GM23338 (cell line): ENCODE results near the gene LENEP. TPM values are rescaled to one million over a fixed set of nuclear protein-coding genes. Genes with fewer than 3 reads are reported as not detected.

Experiments used
- ATAC-seq: fragments of 200-7000 bp; cut with Tn5 transposase; 3 replicates; pipeline ENCODE4 v1.9.1; 2020
- DNase-seq: peaks from one replicate; pipeline ENCODE4 v3.0.0-alpha.2; 2015; ENCODE audit warnings: low spot score
- H2AFZ ChIP-seq: fragments of 200-600 bp; sonication (generic); 2 replicates; pipeline ENCODE4 v1.8.0; 2016; ENCODE audit warnings: antibody characterized with exemption, mild to moderate bottlenecking, moderate library complexity
- H3F3A ChIP-seq: fragments of 200-600 bp; sonication (generic); replicated peaks from 2 replicates; pipeline ENCODE4 v1.8.0; 2017; ENCODE audit warnings: antibody characterized with exemption, mixed run types, low read depth
- H3K27ac ChIP-seq: fragments of 200-600 bp; sonication (generic); 2 replicates; pipeline ENCODE4 v1.6.1; 2016; ENCODE audit warnings: low read depth
- H3K27me3 ChIP-seq: fragments of 200-600 bp; sonication (generic); 2 replicates; pipeline ENCODE4 v1.8.0; 2016; ENCODE audit warnings: mild to moderate bottlenecking, mixed run types, moderate library complexity; ENCODE audit not compliant: insufficient read depth
- H3K36me3 ChIP-seq: fragments of 200-600 bp; sonication (generic); 2 replicates; pipeline ENCODE4 v1.8.0; 2016; ENCODE audit warnings: mild to moderate bottlenecking; ENCODE audit not compliant: insufficient read depth
- H3K4me1 ChIP-seq: fragments of 200-600 bp; sonication (generic); 2 replicates; pipeline ENCODE4 v1.8.0; 2016; ENCODE audit warnings: mild to moderate bottlenecking, moderate library complexity; ENCODE audit not compliant: insufficient read depth
- H3K4me2 ChIP-seq: fragments of 200-600 bp; sonication (generic); 2 replicates; pipeline ENCODE4 v1.7.1; 2017; ENCODE audit warnings: mixed run types
- H3K4me3 ChIP-seq: fragments of 200-600 bp; sonication (generic); 2 replicates; pipeline ENCODE4 v1.6.1; 2016; ENCODE audit warnings: mixed run types
- H3K79me2 ChIP-seq: fragments of 200-600 bp; sonication (generic); replicated peaks from 2 replicates; pipeline ENCODE4 v1.8.0; 2017; ENCODE audit warnings: mild to moderate bottlenecking; ENCODE audit not compliant: insufficient read depth
- H3K9me2 ChIP-seq: fragments of 200-600 bp; sonication (generic); 2 replicates; pipeline ENCODE4 v1.8.0; 2017; ENCODE audit not compliant: insufficient read depth
- H4K20me1 ChIP-seq: fragments of 200-600 bp; sonication (generic); replicated peaks from 2 replicates; pipeline ENCODE4 v1.8.0; 2017; ENCODE audit warnings: mild to moderate bottlenecking; ENCODE audit not compliant: insufficient read depth
- H3K27ac Mint-ChIP-seq: 2 replicates; pipeline ENCODE4 v1.8.0; 2020; ENCODE audit warnings: inconsistent platforms, mild to moderate bottlenecking, moderate library complexity, mixed read lengths
- H3K27me3 Mint-ChIP-seq: 3 replicates; pipeline ENCODE4 v1.8.0; 2022; ENCODE audit warnings: low read depth, mild to moderate bottlenecking, moderate library complexity, mixed read lengths, inconsistent platforms; ENCODE audit not compliant: insufficient read depth, poor library complexity
- H3K36me3 Mint-ChIP-seq: 3 replicates; pipeline ENCODE4 v1.8.0; 2021; ENCODE audit warnings: low read depth, mild to moderate bottlenecking, inconsistent platforms, moderate library complexity, mixed read lengths
- H3K4me1 Mint-ChIP-seq: 3 replicates; pipeline ENCODE4 v1.8.0; 2020; ENCODE audit warnings: mild to moderate bottlenecking, inconsistent platforms, mixed read lengths
- H3K4me3 Mint-ChIP-seq: 3 replicates; pipeline ENCODE4 v1.8.0; 2021; ENCODE audit warnings: moderate library complexity, mild to moderate bottlenecking, inconsistent platforms, mixed read lengths
- H3K9me3 Mint-ChIP-seq: 3 replicates; pipeline ENCODE4 v1.8.0; 2020; ENCODE audit warnings: moderate library complexity, mild to moderate bottlenecking, inconsistent platforms, mixed read lengths
- EZH2phosphoT487 ChIP-seq: fragments of 200-600 bp; sonication (generic); IDR thresholded peaks from one replicate; pipeline ENCODE4 v1.8.1; 2018; ENCODE audit warnings: antibody characterized with exemption; ENCODE audit not compliant: unreplicated experiment
- NANOG ChIP-seq: IDR thresholded peaks from 2 replicates; pipeline ENCODE4 v1.6.1; 2016; ENCODE audit warnings: antibody characterized with exemption, borderline replicate concordance
- POLR2AphosphoS5 ChIP-seq: IDR thresholded peaks from 2 replicates; pipeline ENCODE4 v1.6.1; 2016; ENCODE audit warnings: antibody characterized with exemption, low read depth
- ZNF114 ChIP-seq: fragments of 250-450 bp; sonication (Bioruptor Pico); IDR thresholded peaks from 2 replicates; pipeline ENCODE4 v1.5.0; 2020; ENCODE audit warnings: mild to moderate bottlenecking, moderate library complexity
- ZNF331 ChIP-seq: fragments of 250-450 bp; sonication (Bioruptor Pico); IDR thresholded peaks from 2 replicates; pipeline ENCODE4 v1.5.0; 2020; ENCODE audit warnings: low read depth, mild to moderate bottlenecking, moderate library complexity
- ZNF462 ChIP-seq: fragments of 250-450 bp; sonication (Bioruptor Pico); IDR thresholded peaks from 2 replicates; pipeline ENCODE4 v1.5.0; 2020; ENCODE audit warnings: mild to moderate bottlenecking, moderate library complexity
- polyA plus RNA-seq: library from polyadenylated mRNA; unstranded; fragments of >200 nt; fragmentation: Nextera tagmentation; extraction: Ambion mirVana; gene quantifications from 2 replicates; pipeline ENCODE4 v1.2.1, GENCODE V29; 2016
- total RNA-seq: library from RNA; depleted of rRNA; stranded (reverse); fragments of >200 nt; shearing (Covaris generic); gene quantifications from 2 replicates; pipeline ENCODE4 v1.2.3, GENCODE V29; 2014
- TF ChIP-seq, protein P1 (sequence below): IDR thresholded peaks from 2 replicates; pipeline ENCODE4 v1.6.1; 2016; ENCODE audit warnings: antibody characterized with exemption
- TF ChIP-seq, protein P2 (sequence below): IDR thresholded peaks from one replicate; pipeline ENCODE4 v1.6.1; 2018; ENCODE audit warnings: antibody characterized with exemption; ENCODE audit not compliant: unreplicated experiment

LENEP gene
- total and polyA plus RNA-seq, 2 experiments from 2014 or later, result 1.6 TPM; not detected in 1

- no peaks in the 10 kb centered on the region for H3K9me3 Mint-ChIP-seq
- Histone ChIP-seq H4K20me1 (peaks cover 19% of the 10 kb centered on the region), H3F3A (peaks cover 24% of the 10 kb centered on the region), H3K27ac (no peak overlapping the region), H3K4me2 (peak overlapping the region; percentile 82), H3K9me2 (no peaks in the 10 kb centered on the region), H3K36me3 (no peaks in the 10 kb centered on the region), H3K79me2 (peaks cover 13% of the 10 kb centered on the region), H3K27me3 (no peaks in the 10 kb centered on the region), H2AFZ (no peak overlapping the region), H3K4me3 (peak overlapping the region; percentile 50), H3K4me1 (peaks cover 38% of the 10 kb centered on the region)
- peaks cover 63% of the 10 kb centered on the region for H3K4me1 Mint-ChIP-seq
- 0 out of 2 replicates have a peak, but pooled peaks have one; percentile 0 for TF ChIP-seq POLR2AphosphoS5
- TF ChIP-seq, protein P1, sequence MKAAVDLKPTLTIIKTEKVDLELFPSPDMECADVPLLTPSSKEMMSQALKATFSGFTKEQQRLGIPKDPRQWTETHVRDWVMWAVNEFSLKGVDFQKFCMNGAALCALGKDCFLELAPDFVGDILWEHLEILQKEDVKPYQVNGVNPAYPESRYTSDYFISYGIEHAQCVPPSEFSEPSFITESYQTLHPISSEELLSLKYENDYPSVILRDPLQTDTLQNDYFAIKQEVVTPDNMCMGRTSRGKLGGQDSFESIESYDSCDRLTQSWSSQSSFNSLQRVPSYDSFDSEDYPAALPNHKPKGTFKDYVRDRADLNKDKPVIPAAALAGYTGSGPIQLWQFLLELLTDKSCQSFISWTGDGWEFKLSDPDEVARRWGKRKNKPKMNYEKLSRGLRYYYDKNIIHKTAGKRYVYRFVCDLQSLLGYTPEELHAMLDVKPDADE, result no peak
- no peak for TF ChIP-seq NANOG
- TF ChIP-seq ZNF331 (CRISPR knock-in tag), result no peak
- peak overlapping the region; percentile 98 for H3K27ac Mint-ChIP-seq
- peak; percentile 24 for ATAC-seq
- H3K36me3 Mint-ChIP-seq, result peaks cover 24% of the 10 kb centered on the region
- H3K27me3 Mint-ChIP-seq, result peaks cover 38% of the 10 kb centered on the region
- peak overlapping the region; percentile 90 for H3K4me3 Mint-ChIP-seq
- DNase-seq, result no peak
Observed at GRCh38 chr1:154956544-154956941, 36.8 kb upstream of the LENEP start.

DNA sequence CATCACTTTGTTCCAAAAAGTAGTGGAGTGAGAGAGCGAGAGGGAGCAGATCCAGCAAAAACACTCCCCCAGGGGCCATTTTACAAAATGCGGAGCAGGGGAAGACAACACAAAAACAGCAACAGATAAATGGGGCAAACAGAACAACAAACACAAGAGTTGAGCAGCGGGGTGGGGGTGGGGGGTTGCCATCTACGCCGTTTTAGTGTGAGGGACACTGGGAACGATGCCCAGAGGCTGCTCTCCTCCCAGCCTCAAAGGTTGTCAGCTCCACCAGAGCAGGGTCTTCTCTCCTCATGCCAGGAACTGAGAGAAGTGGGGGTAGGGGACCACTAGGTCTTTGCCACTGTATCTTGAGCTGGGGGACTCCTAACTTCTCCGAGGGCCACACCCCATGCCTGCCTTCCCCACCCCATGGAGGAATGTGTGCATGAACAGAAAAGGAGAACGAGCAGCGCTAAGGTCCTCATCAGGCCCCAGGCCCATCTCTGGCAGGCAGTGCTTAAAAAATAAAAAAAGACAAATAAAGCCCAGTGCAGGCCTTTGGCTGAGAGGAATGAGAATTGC lies 36.2 kb upstream of the LENEP start:
- Histone ChIP-seq H3K4me3 (peak overlapping the region; percentile 50), H3K27ac (no peak overlapping the region; the same call in 1 of the 2 replicates), H4K20me1 (peaks cover 19% of the 10 kb centered on the region), H3K27me3 (no peaks in the 10 kb centered on the region), H3K4me2 (peak overlapping the region; percentile 82), H3K36me3 (no peaks in the 10 kb centered on the region), H2AFZ (no peak overlapping the region), H3K79me2 (peaks cover 13% of the 10 kb centered on the region), H3K4me1 (peaks cover 39% of the 10 kb centered on the region), H3F3A (peaks cover 26% of the 10 kb centered on the region), H3K9me2 (no peaks in the 10 kb centered on the region)
- DNase-seq (no peak), ATAC-seq (no peak)
- Mint-ChIP-seq H3K4me1 (peaks cover 65% of the 10 kb centered on the region), H3K27me3 (peaks cover 40% of the 10 kb centered on the region), H3K27ac (no peak overlapping the region), H3K36me3 (peaks cover 25% of the 10 kb centered on the region), H3K9me3 (no peaks in the 10 kb centered on the region), H3K4me3 (peak overlapping the region; percentile 90)
- TF ChIP-seq ZNF331 (CRISPR knock-in tag) (no peak), ZNF462 (CRISPR knock-in tag) (no peak), ZNF114 (no peak), EZH2phosphoT487 (no peak)
- TF ChIP-seq, protein P2, sequence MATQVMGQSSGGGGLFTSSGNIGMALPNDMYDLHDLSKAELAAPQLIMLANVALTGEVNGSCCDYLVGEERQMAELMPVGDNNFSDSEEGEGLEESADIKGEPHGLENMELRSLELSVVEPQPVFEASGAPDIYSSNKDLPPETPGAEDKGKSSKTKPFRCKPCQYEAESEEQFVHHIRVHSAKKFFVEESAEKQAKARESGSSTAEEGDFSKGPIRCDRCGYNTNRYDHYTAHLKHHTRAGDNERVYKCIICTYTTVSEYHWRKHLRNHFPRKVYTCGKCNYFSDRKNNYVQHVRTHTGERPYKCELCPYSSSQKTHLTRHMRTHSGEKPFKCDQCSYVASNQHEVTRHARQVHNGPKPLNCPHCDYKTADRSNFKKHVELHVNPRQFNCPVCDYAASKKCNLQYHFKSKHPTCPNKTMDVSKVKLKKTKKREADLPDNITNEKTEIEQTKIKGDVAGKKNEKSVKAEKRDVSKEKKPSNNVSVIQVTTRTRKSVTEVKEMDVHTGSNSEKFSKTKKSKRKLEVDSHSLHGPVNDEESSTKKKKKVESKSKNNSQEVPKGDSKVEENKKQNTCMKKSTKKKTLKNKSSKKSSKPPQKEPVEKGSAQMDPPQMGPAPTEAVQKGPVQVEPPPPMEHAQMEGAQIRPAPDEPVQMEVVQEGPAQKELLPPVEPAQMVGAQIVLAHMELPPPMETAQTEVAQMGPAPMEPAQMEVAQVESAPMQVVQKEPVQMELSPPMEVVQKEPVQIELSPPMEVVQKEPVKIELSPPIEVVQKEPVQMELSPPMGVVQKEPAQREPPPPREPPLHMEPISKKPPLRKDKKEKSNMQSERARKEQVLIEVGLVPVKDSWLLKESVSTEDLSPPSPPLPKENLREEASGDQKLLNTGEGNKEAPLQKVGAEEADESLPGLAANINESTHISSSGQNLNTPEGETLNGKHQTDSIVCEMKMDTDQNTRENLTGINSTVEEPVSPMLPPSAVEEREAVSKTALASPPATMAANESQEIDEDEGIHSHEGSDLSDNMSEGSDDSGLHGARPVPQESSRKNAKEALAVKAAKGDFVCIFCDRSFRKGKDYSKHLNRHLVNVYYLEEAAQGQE, result no peak
